Astrocyte of the spinal cord (primary cell): ENCODE measurements around the gene IQCK.
A peak's percentile ranks its signal among the peaks of the same experiment; 100 is the strongest.

Experiments used
- DNase-seq: peaks from one replicate; pipeline ENCODE4 v3.0.0; 2011; ENCODE audit warnings: low read depth, low spot score
- H3K4me3 ChIP-seq: 2 replicates; pipeline ENCODE4 v1.5.1; 2011; ENCODE audit warnings: low read depth, mild to moderate bottlenecking, low read length, moderate library complexity
- in situ Hi-C: cut with HindIII; loops from 2 replicates; pipeline ENCODE4 v1.10.0; 2017; ENCODE audit warnings: low sequenced_read_pairs
- TF ChIP-seq, protein P1 (sequence below): IDR thresholded peaks from 2 replicates; pipeline ENCODE4 v1.5.1; 2012; ENCODE audit warnings: low read depth, mild to moderate bottlenecking, low read length, inconsistent platforms

Gene IQCK

DNA sequence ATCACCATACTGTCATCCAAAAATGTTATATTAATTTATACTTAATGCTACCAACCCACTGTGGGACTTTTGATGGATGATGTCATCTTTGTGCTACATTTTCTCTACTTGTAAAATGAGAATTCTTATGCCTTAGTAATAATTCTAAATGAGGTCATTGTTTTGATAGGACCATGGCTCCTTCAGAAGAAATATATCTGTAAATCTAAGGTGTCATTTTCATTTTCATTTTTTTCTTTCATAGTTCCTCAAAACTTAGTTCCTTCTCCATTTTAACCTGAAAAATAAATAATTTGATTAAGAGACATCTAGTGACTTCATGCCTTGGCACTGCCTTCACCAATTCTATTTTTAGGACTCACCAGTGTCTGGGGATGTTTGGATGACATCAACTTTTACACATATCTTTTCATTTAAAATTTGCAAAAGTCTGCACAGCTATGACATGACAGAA is 117.9 kb downstream of the IQCK start:
- in situ Hi-C loops = no loop called here
- TF ChIP-seq, protein P1, sequence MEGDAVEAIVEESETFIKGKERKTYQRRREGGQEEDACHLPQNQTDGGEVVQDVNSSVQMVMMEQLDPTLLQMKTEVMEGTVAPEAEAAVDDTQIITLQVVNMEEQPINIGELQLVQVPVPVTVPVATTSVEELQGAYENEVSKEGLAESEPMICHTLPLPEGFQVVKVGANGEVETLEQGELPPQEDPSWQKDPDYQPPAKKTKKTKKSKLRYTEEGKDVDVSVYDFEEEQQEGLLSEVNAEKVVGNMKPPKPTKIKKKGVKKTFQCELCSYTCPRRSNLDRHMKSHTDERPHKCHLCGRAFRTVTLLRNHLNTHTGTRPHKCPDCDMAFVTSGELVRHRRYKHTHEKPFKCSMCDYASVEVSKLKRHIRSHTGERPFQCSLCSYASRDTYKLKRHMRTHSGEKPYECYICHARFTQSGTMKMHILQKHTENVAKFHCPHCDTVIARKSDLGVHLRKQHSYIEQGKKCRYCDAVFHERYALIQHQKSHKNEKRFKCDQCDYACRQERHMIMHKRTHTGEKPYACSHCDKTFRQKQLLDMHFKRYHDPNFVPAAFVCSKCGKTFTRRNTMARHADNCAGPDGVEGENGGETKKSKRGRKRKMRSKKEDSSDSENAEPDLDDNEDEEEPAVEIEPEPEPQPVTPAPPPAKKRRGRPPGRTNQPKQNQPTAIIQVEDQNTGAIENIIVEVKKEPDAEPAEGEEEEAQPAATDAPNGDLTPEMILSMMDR = no peak
- DNase-seq = peak; percentile 55
- no peak overlapping the region for H3K4me3 ChIP-seq

DNA sequence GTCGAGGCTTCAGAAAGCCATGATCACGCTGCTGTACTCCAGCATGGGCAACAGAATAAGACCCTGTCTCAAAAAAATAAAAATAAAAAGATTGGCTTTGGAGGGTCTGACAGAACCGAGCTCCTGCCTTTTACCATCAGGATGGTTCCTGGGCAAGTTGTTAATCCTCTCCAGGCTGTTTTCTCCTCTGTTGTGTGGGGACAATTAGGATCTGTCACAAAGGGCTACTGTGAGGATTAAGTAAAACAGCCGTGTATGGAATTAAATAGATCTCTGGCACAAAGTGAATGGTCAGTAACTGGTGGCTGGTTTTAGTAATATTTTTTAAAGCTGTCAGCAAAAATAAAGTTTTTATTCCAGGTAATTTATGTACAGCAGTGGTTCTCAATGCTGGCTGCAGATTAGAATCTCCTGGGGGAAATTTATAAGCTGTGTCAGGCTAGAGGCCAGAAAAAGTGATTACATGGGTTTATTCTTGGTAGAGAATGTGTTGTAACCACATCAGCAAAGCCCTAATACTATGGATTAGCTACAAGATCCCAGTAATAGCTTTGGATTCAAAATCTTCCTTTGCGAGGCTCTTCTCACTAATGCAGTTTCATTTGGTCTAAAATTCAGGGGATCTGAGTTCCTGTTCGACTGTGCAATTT is 119.4 kb downstream of the IQCK start:
- in situ Hi-C loops = no loop called here
- TF ChIP-seq, protein P1 = no peak
- H3K4me3 ChIP-seq = no peak overlapping the region
- no peak for DNase-seq

GRCh38 chr16:19837984-19838707 is 120.1 kb downstream of the IQCK start:
- H3K4me3 ChIP-seq = no peak overlapping the region
- TF ChIP-seq, protein P1 = no peak
- in situ Hi-C loops = no loop called here
- no peak for DNase-seq

DNA sequence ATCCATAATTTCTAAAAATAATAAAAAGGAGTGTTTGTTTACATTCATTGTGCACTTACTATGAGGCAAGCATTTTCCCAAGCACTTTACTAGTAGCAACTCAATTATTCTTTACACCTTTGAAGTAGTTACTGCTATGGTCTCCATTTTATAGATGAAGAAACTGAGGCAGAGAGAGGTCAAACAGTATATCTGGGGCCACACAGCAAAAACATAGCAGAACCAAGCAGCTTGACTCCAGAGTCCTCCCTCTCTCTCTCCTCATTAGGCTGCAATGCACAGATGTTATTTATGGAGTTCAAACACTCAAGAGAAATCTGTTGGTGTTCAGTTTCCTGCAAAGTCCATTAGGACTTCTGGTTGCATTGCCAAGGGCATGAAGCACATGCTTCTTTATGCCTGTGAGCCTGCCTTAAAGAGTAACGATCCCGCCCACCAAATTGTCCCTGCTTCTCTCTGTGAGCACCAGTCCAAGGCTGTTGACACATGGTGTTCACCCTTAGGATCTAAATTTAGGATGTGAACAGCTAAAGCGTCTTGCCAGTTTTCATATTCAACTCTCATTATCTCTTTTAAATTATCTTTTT is 122.5 kb downstream of the IQCK start:
- TF ChIP-seq, protein P1 = no peak
- no peak overlapping the region for H3K4me3 ChIP-seq
- DNase-seq = no peak
- in situ Hi-C loops = no loop called here

DNA sequence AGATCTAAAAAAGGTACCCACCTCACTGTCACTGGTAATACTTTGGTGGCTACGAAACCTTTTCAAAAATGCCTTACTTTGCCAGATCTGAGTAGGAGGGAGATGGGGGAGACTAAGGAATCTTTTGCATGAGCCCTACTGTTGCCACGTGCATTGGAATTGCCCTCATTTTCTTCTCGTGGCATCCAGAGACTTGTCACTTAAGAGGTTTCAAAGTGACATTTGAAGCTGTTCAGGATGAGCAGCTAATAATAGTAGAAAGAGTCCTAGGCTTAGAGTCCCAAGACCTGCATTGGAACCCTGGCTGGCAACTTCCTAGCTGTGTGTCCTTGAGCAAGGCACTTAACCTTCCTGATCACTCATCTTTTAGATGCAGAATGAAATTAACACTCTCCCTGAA is 123.1 kb downstream of the IQCK start:
- no peak overlapping the region for H3K4me3 ChIP-seq
- DNase-seq = no peak
- TF ChIP-seq, protein P1 = no peak
- in situ Hi-C loops = no loop called here

- in situ Hi-C loops = no loop called here
- no peak for DNase-seq
- H3K4me3 ChIP-seq = no peak overlapping the region
- TF ChIP-seq, protein P1 = no peak
These were observed 124.5 kb downstream of the IQCK start for GRCh38 chr16:19842426-19843157.
